ENCODE measurements around the gene USH2A.

Gene USH2A

DNA sequence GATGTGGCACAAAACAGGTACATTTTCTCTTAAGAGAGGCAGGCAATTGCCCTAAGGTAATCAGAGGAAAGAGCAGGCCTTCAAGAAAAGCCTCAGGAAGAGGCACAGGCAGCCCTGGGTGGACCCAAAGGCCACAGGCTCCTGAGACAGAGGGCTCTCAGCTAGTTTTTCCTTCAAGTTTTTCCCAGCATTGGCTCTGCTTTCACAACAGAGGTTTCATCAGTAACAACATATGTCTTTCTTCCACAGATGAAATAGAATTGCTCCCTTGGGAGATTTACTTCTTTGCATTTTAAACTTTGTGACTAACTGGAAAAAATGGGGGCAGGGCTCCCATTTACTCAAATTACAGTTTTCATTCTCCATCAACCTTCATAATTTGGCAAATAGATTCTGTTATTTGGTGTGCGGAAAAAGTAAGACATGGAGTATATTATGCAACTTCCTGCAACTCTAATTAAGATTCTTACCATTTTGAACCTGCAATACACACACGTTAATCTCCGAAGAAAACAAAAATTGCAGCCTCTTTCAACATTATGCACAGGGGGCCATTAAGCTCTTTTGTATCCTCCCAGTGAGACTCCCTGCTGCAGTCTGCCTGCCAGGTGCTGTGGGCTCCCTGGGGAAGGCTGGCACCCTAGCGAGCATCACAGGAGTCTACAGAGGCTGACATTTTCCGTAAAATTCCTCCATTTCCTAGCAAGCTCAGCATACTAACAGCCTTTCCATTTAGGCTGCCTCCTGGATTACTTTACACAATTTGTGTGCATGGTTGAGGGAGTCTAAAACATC, 282.3 kb downstream of the USH2A start:
- no peak for DNase-seq (ENCODE audit: low read depth)

DNA sequence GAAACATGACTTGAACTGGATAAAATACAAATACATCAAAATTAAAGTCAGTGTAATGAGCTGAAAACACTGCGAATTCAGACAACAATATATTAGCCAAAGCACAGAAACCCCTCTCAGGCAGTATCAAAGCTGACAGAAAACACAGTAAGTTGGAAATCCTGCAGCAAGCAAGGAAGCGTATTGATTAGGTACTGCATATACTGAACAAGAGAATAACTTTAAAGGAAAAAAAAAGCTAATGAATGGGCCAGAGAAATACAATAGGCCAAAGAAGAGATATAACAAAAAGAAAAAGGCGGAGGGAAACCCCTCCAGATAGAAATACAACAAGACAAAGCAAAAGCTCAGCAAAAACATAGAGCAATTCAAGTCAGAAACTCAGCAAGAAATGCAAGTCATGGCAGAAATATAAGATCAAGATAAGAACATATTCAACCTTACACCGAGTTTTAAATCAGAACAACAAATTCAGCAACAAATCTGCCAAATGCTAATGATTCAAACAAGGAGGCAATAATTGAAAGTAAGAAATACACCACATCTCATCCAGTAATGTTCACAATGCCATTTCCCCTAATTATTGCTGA, 299.0 kb downstream of the USH2A start:
- no peak for DNase-seq (ENCODE audit: low read depth)

DNA sequence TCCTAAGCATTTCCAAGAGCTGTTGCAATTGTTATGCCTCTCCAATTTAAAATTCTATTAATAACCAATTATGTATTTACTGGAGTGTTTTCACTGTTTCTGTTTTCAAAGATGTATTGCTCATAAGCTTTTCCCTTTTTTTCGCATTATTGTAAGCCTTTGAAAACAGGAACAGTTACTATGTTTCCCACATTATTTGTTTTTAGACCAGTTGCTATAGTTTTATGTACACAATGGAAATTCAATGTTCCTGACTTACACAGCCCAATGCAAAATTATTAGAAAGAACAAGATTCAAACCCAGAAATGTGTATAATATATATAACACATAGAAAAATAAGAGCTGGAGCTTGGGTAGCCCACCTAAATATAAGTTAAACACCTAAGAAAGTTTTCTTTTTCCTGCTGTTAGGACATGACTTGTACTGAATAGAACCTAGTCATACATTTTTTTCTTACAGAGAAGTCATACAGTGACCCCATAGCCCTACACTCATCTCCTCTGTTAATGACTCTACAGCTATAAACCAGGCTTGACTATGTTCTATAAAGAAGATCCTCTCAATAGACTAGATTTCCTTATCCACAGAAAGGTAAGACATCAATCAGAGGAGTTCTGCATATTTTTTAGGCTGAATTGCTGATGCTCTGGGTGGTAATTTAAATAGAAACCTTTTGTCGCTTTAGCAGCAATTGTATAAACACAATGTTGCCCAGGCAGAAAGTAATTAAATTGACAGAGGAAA, 299.6 kb downstream of the USH2A start:
- DNase-seq (ENCODE audit: low read depth) = no peak

DNA sequence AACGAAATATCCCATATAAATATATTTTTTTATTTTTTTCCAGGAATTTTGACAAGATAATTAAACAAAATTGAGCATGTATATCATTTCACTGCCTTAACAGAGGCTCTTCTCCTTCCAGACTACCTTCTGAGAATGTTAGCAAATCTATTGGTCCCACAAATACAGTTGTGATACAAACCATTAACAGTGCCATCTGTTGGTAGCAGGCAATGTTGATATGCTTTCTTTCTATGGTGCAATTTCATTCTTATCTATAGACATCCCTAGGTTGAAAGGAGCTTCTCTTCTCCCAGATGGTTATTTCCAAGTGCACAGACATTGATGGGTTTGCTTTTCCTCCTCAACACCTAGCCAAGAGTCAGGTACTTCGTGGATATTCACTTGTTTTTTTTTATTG, 303.6 kb downstream of the USH2A start:
- DNase-seq (ENCODE audit: low read depth) = no peak

DNA sequence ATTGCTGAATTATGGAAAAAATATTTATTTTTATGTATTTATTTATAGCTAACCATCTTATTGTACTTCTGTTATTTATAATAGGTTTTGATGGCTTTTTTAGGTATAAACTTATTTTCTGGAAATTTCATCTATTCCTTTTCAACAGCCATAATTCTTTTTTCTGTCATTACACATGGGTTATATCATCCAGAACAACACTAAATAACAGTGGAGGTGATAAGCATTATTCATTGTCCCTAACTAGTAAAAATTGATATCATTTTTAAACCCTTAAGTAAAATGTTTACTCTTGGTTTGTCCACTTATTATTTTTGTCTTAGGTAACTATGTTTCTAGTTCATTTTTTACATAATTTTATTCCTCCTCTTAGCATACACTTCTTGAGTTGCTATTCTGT, 309.1 kb downstream of the USH2A start:
- no peak for DNase-seq (ENCODE audit: low read depth)

DNA sequence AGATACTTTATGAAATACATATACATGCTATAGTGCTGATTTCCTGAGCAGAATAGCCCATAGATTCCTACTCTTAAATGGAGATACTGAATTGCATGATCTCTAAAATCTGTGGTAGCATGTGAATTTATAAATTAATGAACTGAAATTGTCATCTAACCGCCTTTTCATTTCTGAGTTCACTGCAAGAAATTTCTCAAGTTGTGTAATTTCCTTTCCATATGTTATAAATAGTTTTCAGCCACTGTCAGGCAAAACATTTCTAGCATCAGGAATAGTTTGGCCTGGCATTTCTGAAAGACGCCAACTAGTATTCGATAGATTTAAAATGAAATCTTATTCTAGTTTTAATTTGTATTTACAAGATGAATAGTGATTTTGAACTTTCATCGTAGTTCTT, 310.1 kb downstream of the USH2A start:
- no peak for DNase-seq (ENCODE audit: low read depth)

DNA sequence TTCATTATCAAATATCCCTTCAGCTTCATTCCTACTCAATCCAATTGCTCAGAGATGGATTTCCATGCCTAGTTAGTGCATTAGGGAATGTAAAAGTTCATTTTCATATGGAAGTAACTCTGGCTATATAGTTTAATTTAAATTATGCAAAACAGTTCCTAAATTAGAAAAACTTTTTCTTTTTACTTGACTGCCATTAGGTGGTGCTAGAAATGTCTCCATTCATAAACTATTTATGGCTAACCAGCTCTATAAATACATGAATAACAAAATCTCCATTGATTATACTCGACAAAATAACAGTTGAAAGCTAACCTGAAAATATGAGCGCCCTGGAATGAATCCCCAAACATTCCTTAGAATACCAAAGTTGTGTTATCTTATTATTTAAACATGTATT, 311.4 kb downstream of the USH2A start:
- DNase-seq (ENCODE audit: low read depth) = no peak

DNA sequence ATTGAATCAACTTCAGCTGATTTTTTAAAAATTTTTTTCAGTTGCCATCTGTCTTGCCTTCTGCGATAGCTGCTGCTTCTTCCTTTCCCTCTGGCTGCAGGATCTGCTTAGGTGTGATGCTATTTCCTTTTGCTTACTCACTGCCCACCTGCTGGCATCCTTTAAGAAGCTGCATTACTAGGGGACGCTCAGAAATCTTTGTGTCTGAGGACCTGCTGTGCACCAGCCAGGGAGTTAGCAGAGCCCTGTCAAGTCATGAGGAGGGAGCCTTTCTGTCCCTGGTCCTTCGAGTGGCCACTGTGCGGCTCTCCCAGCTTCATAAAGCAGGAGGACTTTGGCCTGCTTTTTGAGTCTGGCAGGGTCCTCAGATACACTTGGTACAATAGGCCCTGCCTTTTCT, 327.8 kb downstream of the USH2A start:
- DNase-seq (ENCODE audit: low read depth) = no peak

DNA sequence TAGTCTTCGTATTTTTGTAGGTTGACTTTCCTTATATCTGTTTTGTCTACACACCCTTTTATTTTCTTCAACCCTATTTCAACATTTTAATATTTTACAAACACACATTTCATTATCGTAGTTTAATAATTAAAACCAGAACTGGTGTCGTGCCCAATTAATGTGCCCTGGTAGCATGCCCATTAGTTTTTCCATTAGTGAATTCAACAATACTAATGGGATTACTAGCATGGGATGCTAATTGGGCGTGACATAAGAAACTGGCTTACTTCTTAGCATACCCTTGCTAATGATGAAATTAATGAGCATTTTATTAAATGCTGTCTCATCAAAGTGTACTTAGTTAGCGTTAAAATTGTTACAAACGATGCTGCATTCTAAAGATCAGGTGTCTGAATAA, 332.7 kb downstream of the USH2A start:
- DNase-seq (ENCODE audit: low read depth) = no peak

DNA sequence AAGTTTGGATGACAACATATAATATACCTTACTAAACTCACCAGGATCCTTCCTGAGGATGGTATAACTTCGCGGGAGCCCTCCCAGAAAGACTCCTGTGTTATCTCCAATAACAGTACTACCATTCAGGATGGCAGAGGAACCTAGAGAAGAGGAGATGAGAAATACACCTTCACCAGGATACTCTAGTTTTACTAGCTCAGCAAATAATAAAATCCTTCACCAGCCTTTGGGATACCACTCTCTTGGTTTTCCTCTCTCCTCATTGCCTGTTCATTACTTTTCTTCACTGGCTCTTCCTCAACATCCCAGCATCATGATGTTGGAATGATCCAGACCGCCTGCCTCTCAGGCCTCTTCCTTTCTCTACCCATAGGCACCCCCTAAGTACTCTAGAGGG, 336.6 kb downstream of the USH2A start:
- DNase-seq (ENCODE audit: low read depth) = no peak

DNA sequence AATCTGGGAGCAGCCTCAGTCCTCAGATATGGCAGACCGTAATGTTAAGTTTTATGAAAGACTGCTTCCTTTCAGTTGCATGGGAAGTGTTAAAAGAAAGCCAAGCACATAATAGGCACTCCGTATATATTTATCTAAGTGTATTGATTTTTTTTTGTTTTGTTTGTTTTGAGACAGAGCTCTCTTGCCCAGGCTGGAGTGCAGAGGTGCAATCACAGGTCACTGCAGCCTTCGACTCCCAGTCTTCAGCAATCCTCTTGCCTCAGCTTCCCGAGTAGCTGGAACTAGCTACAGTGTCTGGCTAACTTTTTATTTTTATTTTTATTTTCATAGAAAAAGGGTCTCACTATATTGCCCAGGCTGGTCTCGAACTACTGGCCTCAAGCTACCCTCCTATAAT, 341.8 kb downstream of the USH2A start:
- DNase-seq (ENCODE audit: low read depth) = no peak

DNA sequence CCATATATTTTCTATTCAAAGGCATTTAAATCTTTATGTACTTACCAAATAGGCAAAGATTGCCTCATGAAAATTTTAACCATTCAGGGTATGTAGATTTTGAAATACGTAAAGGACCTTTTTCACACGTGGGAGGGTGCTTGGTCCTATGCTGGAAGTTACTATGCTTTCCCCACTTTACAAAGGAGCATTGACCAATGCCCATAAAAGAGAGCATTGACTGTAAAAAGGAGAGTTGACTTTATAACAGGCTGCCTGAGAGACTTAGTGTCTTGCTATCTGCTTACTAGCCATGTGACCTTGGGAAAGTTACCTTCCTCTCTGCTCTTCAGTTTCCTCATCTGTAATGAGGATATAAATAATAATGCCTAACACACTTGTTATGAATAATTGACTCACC, 346.5 kb downstream of the USH2A start:
- no peak for DNase-seq (ENCODE audit: low read depth)

DNA sequence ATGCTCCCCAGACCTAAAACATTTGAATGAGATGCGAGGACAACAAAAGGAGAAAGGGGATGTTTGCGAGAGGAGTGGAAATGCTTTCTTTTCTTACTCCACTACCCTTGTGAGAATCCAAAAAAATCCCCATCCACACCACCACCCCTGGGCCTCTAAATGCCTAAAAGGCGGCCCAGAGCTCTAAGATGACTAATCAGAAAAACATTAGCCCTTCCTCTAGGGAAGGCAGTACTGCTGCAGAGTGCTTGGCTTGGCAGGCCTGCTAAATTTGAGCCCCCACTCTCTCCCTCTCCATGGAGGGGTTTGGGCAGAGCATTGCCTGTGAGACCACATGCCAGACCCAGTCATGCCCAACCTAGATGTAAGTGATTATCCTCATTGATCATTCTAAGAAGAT, 347.9 kb downstream of the USH2A start:
- DNase-seq (ENCODE audit: low read depth) = no peak

DNA sequence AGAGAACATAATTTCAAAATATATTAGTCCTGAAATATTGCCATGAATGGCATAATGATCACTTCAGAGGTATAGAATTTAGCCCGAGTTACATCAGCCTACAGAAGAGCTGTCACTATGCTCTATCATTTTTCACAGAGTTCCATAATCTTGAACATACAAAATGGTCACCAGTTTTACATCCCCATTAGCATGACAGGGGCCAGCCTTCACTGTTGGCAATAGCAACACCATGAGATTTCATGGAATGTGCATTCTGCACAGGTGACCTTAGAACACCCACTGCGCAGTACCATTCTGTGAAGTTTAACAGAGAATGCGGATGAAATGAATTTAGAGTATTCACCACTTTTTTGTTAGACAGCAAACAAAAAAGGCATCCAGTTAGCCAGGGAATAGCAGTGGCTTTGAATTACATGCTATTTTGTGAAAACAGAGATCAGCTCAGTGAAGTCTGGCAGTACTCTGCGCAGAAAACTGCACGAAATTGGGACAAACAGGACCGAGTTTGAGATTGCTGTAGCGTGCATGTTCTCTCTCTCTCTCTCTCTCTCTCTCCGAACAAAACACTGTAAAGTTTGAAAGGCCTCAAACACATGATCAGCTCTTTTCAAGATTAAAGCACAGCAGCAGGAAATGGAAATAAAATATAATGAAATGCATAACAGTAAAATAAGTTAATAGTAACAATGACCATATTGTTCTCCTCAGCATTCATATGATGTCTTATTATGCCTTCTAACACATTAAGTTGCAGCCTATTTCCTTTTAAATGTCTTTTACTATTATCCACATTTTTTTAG, 349.3 kb downstream of the USH2A start:
- no peak for DNase-seq (ENCODE audit: low read depth)

DNA sequence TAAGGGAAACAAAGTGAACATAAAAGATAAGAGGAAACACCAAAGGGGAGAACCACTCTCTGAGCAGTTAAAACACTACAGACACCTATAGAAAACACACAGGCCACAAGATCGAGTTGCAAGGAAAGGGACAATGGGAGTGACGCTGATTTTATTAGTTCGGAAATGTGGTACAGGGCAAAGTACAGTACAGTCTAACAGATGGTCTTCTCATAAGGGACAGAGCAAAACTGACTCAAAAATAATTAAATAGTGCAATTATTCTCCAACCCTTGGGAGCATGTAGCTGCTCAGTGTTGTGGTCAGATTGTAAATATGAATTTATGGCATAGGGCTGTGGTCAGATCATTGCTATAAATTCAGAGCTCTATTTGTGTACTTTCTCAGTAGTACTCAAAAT, 352.0 kb downstream of the USH2A start:
- no peak for DNase-seq (ENCODE audit: low read depth)

DNA sequence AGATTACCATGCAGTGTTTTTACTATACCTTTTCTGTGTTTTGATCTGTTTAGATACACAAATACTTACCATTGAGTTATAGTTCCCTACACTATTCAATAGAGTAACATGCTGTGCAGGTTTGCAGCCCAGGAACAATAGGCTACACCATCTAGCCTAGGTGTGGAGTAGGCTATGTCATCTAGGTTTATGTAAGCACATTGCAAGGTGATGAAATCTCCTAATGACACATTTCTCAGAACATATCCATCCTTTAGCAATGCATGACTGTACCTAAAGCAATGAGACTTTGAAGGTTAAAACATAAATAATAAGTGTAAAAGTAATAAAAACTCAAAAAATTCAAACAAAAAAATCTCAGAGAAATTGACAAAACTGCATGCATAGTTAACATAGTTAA, 358.6 kb downstream of the USH2A start:
- DNase-seq (ENCODE audit: low read depth) = no peak

DNA sequence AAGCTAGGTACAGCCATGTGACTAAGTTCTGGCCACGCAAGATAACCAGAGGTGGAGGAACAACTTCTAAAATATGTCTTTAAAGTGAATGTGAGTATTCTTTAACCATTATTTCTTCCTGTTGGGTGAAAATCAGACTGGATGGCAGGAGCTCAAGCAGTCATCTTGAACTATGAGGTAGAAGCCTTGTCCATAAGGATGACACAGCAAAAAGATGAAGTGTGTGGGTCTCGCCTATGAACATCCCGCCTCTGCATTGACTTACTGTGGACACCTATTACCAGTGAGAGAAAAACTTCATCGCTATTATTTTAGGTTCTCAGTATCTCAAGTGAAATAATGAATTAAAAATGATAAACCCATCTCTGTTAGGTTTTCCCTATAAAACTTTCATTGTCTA, 365.3 kb downstream of the USH2A start:
- DNase-seq (ENCODE audit: low read depth) = no peak

DNA sequence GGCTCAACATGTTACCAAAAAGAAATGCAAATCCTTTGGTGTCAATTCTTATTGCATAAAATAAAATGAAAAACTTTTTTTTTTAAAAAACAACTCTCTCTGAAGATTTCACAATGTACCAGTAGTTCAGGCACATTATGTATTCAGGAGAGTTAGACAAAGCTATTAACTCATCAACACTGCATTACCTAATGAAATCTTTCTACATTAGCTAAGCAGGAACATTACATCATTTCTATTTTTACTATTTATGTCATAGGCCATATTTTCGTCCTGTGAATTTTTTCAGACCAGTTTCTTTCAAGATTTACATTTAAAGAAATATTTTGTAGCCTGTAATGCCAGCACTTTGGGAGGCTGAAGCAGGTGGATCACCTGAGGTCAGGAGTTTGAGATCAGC, 366.2 kb downstream of the USH2A start:
- no peak for DNase-seq (ENCODE audit: low read depth)

DNA sequence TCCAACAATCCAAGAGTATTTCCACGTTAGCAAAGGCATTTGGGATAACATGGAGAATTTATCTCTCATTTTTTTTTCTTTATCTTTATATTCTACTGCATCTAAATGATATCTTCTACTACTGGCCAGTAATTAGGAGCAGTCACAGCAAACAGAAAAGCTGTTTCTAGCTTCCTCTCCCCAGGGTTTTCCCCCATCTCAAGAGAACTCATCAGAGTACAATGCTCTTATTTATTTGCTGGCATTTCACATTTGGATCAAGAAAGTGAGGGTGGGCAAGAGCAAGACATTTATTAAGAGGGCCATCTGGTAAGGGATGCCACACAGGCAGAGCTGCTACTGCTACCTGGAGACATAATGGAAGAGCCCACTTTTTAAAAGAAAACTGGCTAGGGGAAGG, 368.2 kb downstream of the USH2A start:
- no peak for DNase-seq (ENCODE audit: low read depth)

DNA sequence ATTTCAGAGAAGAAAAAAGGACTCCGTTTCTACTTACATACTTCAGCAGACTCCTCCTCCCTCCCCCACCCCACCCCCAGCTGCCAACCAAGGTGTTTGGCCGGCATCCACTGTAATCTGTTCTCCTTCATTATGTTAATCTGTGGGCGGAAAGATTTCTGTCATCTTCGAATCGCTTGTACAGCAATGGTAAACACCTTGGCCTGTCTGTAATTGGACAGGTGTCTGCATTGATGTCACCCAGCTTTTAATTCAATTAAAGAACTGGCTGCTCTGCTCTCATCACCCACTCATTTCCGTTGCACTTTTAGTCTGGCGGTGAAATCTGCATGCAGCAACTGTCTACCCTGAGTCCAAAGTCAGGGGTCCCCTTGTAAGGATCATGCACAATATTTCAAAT, 368.6 kb downstream of the USH2A start:
- DNase-seq (ENCODE audit: low read depth) = no peak

DNA sequence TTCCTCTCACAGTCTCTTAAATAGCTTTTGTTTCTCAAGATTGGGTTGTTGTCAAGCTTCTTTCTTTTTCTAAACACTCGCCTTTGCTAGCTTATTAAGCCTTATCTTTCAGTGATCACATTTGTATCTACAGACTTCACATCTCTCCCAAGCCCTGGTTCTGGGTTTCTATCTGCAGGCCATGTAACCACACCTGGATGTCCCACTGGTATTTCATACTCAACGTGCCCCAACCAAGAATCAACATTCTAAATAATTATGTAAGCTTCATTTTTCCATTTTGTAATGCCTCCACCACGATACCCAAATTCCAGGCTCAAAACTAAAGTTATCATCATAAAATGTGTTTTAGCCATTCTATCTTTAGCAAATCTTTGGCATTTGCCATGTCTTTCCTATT, 372.2 kb downstream of the USH2A start:
- DNase-seq (ENCODE audit: low read depth) = no peak

DNA sequence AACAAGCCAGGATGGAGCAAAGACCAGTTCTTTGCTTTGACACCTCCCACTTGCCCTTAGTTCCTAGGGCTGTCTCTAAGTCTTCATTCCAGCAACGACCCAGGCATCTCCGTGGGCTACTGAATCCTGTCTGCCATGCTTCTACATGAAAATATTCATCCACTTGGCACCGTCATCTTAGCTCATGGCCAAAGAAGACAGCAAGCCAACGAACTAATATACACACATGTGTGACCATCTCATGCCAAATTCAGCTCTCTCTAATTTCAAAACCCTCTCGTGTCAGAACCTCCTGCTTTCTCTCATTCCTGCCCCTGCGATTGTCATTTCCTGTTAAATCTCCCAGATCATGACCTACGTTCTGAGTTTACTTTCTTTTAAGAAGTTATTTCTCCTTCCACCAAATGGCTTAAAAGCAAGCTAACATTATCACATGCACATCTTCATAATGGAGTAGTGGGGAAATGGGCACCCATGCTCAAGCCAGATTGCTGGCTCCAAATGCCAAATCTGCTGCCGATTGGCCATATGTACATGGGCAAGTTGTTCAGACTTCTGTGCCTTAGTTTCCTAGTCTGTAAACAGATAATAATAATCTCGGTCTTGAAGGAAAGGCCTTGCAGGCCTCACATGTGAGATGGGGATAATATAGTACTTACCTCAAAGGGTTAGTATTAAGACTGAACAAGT, 373.4 kb downstream of the USH2A start:
- no peak for DNase-seq (ENCODE audit: low read depth)
